K562 (cell line): Measurements from ENCODE around the gene GNAT1. TPM values are rescaled to one million over a fixed set of nuclear protein-coding genes. Genes with fewer than 3 reads are reported as not detected.

Experiments
- ATAC-seq: fragments of 200-7000 bp; cut with Tn5 transposase; 3 replicates; pipeline ENCODE4 v1.9.1; 2020; ENCODE audit warnings: moderate library complexity
- BruUV-seq: library from RNA; stranded (reverse); fragments of 400-500 nt; replicated peaks from 2 replicates; lab custom pipeline; 2021; lab: Mats Ljungman, UMichigan
- CTCF ChIA-PET: fragments of 300-600 bp; formaldehyde crosslinking; extraction: SDS; loops from one replicate; lab custom pipeline; 2021; ENCODE audit warnings: low intra/inter-chr PET ratio; lab: Yijun Ruan, JAX
- POLR2A ChIA-PET: fragments of 300-600, 350-650 bp; sonication (Branson Sonifier 250); formaldehyde crosslinking; extraction: SDS; loops from one replicate; lab custom pipeline; 2021; ENCODE audit warnings: antibody characterized with exemption, inconsistent platforms; lab: Yijun Ruan, JAX
- DNase-seq, 4 experiments: peaks; one replicate each; pipeline versions ENCODE4 v3.0.0 to v3.0.0-alpha.2; 2011 to 2018; ENCODE audit warnings: low spot score in 3 of 4, mixed read lengths in 3 of 4; ENCODE audit errors: extremely low read depth in 1 of 4
- FAIRE-seq: peaks from 2 replicates; lab custom pipeline; 2011; peaks lifted over from hg19 to GRCh38; lab: Jason Lieb, UNC
- H2AFZ ChIP-seq: 2 replicates; pipeline ENCODE4 v1.6.0; 2011; ENCODE audit warnings: low read depth, low read length, control low read depth, inconsistent platforms
- H3K27ac ChIP-seq: fragments of 200-600 bp; 3 replicates; pipeline ENCODE4 v1.8.0; 2011; ENCODE audit warnings: low read depth, mild to moderate bottlenecking, control low read depth, inconsistent platforms, low read length, moderate library complexity, mixed read lengths; ENCODE audit errors: extremely low read depth
- H3K27me3 ChIP-seq, 2 experiments: fragments of 300-600 bp in 1 of 2; 2 replicates in 1 of 2; 3 replicates in 1 of 2; pipeline versions ENCODE4 v1.6.0 to v1.8.0; 2011; ENCODE audit warnings: inconsistent platforms in 2 of 2, low read length in 2 of 2, mild to moderate bottlenecking in 1 of 2, mixed read lengths in 1 of 2, moderate library complexity in 1 of 2; ENCODE audit not compliant: control insufficient read depth in 2 of 2, insufficient read depth in 2 of 2
- H3K36me3 ChIP-seq: fragments of 300-600 bp; 3 replicates; pipeline ENCODE4 v1.8.0; 2011; ENCODE audit warnings: mild to moderate bottlenecking, low read length, inconsistent platforms; ENCODE audit not compliant: control insufficient read depth, insufficient read depth
- H3K4me1 ChIP-seq, 2 experiments: fragments of 200-600 bp in 1 of 2; replicated peaks in 1 of 2; 2 replicates in 1 of 2; 3 replicates in 1 of 2; pipeline versions ENCODE4 v1.5.1 to v1.8.0; 2011; ENCODE audit warnings: inconsistent platforms in 2 of 2, low read length in 2 of 2, mild to moderate bottlenecking in 1 of 2, mixed read lengths in 1 of 2, moderate library complexity in 1 of 2; ENCODE audit not compliant: control insufficient read depth in 2 of 2, insufficient read depth in 2 of 2
- H3K4me2 ChIP-seq: 2 replicates; pipeline ENCODE4 v1.6.1; 2011; ENCODE audit warnings: low read length, control low read depth, inconsistent platforms, mixed read lengths; ENCODE audit not compliant: insufficient read depth
- H3K4me3 ChIP-seq: fragments of 200-600 bp; sonication (generic), shearing (Covaris generic); 2 replicates; pipeline ENCODE4 v1.5.1; 2016; ENCODE audit warnings: control low read depth, inconsistent platforms
- H3K79me2 ChIP-seq: fragments of 200-600 bp; 3 replicates; pipeline ENCODE4 v1.8.0; 2011; ENCODE audit warnings: low read length, inconsistent platforms; ENCODE audit not compliant: control insufficient read depth, insufficient read depth
- H3K9ac ChIP-seq, 2 experiments: 2 replicates each; pipeline versions ENCODE4 v1.6.0 to v1.6.1; 2011; ENCODE audit warnings: low read depth in 2 of 2, low read length in 2 of 2, control low read depth in 1 of 2, inconsistent platforms in 1 of 2, mild to moderate bottlenecking in 1 of 2, mixed read lengths in 1 of 2; ENCODE audit not compliant: insufficient read depth in 1 of 2
- H3K9me1 ChIP-seq: one replicate; pipeline ENCODE4 v1.6.0; 2011; ENCODE audit warnings: inconsistent platforms, mild to moderate bottlenecking, low read length, moderate library complexity; ENCODE audit not compliant: control insufficient read depth, insufficient read depth
- H3K9me3 ChIP-seq: replicated peaks from 2 replicates; pipeline ENCODE4 v1.5.1; 2011; ENCODE audit warnings: low read depth, low read length, inconsistent platforms; ENCODE audit not compliant: control insufficient read depth, insufficient read depth
- H4K20me1 ChIP-seq: replicated peaks from 2 replicates; pipeline ENCODE4 v1.6.1; 2011; ENCODE audit warnings: low read length, inconsistent platforms, mixed read lengths; ENCODE audit not compliant: control insufficient read depth, insufficient read depth
- ARID1B ChIP-seq: fragments of 450-650 bp; IDR thresholded peaks from 2 replicates; pipeline ENCODE4 v1.6.1; 2016; ENCODE audit warnings: antibody characterized with exemption, mild to moderate bottlenecking, inconsistent platforms
- CXXC5 ChIP-seq: fragments of 250-450 bp; sonication (Bioruptor Pico); IDR thresholded peaks from 2 replicates; pipeline ENCODE4 v1.8.0; 2022; ENCODE audit warnings: inconsistent platforms, mild to moderate bottlenecking, moderate library complexity
- ELK1 ChIP-seq: sonication (generic); formaldehyde crosslinking; IDR thresholded peaks from 2 replicates; pipeline ENCODE4 v1.8.1; 2022; ENCODE audit warnings: missing genetic modification reagents
- GTF2E2 ChIP-seq: fragments of 200-800 bp; sonication (Bioruptor generic); IDR thresholded peaks from 2 replicates; pipeline ENCODE4 v1.6.1; 2016; ENCODE audit warnings: missing genetic modification characterization, missing compliant biosample characterization
- HMBOX1 ChIP-seq: sonication (generic); IDR thresholded peaks from 2 replicates; pipeline ENCODE4 v1.6.1; 2016
- SAFB ChIP-seq: fragments of 200-400 bp; formaldehyde crosslinking; IDR thresholded peaks from 2 replicates; pipeline ENCODE4 v1.6.1; 2017; ENCODE audit warnings: low read depth, low read length, borderline replicate concordance
- SLC30A9 ChIP-seq: fragments of 250-450 bp; sonication (Bioruptor Pico); IDR thresholded peaks from 2 replicates; pipeline ENCODE4 v1.8.0; 2022; ENCODE audit warnings: mild to moderate bottlenecking, moderate library complexity
- SMARCA5 ChIP-seq: fragments of 450-650 bp; IDR thresholded peaks from 2 replicates; pipeline ENCODE4 v1.6.1; 2016
- TEAD1 ChIP-seq, 2 experiments: fragments of 450-650 bp in 1 of 2; sonication (generic) in 1 of 2; formaldehyde crosslinking; IDR thresholded peaks; 2 replicates each; pipeline versions ENCODE4 v1.4.0 to v1.8.0; 2020 to 2022; ENCODE audit warnings: mild to moderate bottlenecking in 2 of 2, missing genetic modification reagents in 1 of 2
- ZNF766 ChIP-seq: fragments of 200-800 bp; sonication (Bioruptor generic); conservative IDR thresholded peaks from 2 replicates; pipeline ENCODE4 v1.6.1; 2016; ENCODE audit warnings: missing genetic modification characterization, missing compliant biosample characterization
- WGBS: fragments of 100-300 bp; shearing (Covaris generic); methylation state at CpG from one replicate; pipeline ENCODE4 v1.1.6; 2016; ENCODE audit warnings: low coverage, mixed read lengths; ENCODE audit not compliant: insufficient coverage; ENCODE audit errors: missing lambda C conversion rate; 5-methylcytosine and 5-hydroxymethylcytosine counted together
- in situ Hi-C: fragments of 300-500 bp; cut with MboI; formaldehyde crosslinking; loops from 4 replicates; pipeline ENCODE4 v1.15.0; 2018; ENCODE audit warnings: inconsistent platforms, mixed read lengths
- intact Hi-C: fragments of 100-400 bp; cut with micrococcal nuclease; formaldehyde crosslinking; loops from 2 replicates; pipeline ENCODE4 v1.14.2; 2022
- polyA plus RNA-seq, 8 experiments: library from polyadenylated mRNA; depleted of rRNA in 4 of 8; stranded (reverse) in 5 of 8; unstranded in 3 of 8; fragments of >200 nt; fragmentation: Nextera tagmentation in 2 of 8; fragmentation: Illumina TruSeq in 1 of 8; extraction: Ambion mirVana in 2 of 8; extraction: Trizol in 1 of 8; gene quantifications; 2 replicates each; pipeline versions ENCODE4 v1.2.1 to v1.2.3, GENCODE V29; 2011 to 2014; ENCODE audit warnings: inconsistent platforms in 1 of 8, missing spikeins in 1 of 8
- total RNA-seq, 7 experiments: library from RNA; depleted of rRNA in 6 of 7; stranded (reverse); fragments of >200 nt in 6 of 7; fragmentation: Illumina TruSeq in 2 of 7; extraction: Trizol in 2 of 7; gene quantifications; 2 replicates each; pipeline versions ENCODE4 v1.2.1 to v1.2.3, GENCODE V29; 2011 to 2021; ENCODE audit warnings: low replicate concordance in 1 of 7
- TF ChIP-seq, protein P1 (sequence below): fragments of 250-450 bp; sonication (Bioruptor Pico); IDR thresholded peaks from 2 replicates; pipeline ENCODE4 v1.4.0; 2020
- TF ChIP-seq, protein P2 (sequence below): fragments of 250-450 bp; sonication (Bioruptor Pico); IDR thresholded peaks from 2 replicates; pipeline ENCODE4 v1.6.1; 2021; ENCODE audit warnings: mild to moderate bottlenecking
- TF ChIP-seq, protein P3 (sequence below): fragments of 450-650 bp; IDR thresholded peaks from 2 replicates; pipeline ENCODE4 v1.6.1; 2016; ENCODE audit warnings: mild to moderate bottlenecking

GNAT1 gene
- total and polyA plus RNA-seq, 9 of the 15 experiments (the other 6 are each of a cell fraction or from before 2014, with no cell fraction given): not detected

GRCh38 chr3:50174947-50175524 lies 16.4 kb upstream of the GNAT1 start (continued):
- no peak for TF ChIP-seq HMBOX1
- TF ChIP-seq TEAD1 (CRISPR knock-in tag; IDR thresholded peaks at IDR 0.05): no peak
- TF ChIP-seq SLC30A9: no peak

DNA sequence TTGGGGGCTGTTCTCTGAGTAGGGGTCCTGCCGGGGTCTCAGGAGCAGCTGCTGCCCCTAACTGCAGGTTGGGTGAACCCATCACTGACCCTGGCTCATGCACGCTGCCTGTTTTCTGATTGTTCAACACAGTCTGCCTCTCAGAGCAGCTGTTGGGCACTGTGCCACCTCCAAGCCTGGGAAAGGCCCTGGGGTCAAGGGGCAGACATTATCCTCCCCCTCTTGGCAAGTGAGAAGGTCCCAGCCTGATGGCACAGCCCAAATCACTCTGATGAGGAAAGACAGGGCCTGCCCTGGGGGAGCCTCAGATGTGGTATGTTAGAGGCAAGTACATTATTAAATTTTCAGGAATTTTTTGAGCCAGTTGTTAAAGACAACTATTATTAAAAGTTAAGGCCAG lies 14.1 kb upstream of the GNAT1 start:
- no peak overlapping the region for H3K9ac ChIP-seq
- ChIA-PET POLR2A (no interaction called here), CTCF (no interaction called here)
- intact Hi-C loops: no loop called here
- H3K79me2 ChIP-seq: no peaks in the 10 kb centered on the region
- no TSS peak for BruUV-seq
- ATAC-seq (no peak), FAIRE-seq (no peak), DNase-seq (no peak)
- H3K27ac ChIP-seq: no peak overlapping the region
- no peak overlapping the region for H3K4me2 ChIP-seq
- H3K9me3 ChIP-seq: no peaks in the 10 kb centered on the region
- 39% methylated on average over 2 of the region's 2 CpGs for WGBS
- no peaks in the 10 kb centered on the region for H3K27me3 ChIP-seq
- peaks cover 0 to 18% of the 10 kb centered on the region in 2 experiments; a peak in 3 of 5 replicates for H3K4me1 ChIP-seq
- no peak overlapping the region for H2AFZ ChIP-seq
- in situ Hi-C loops: no loop called here
- no peaks in the 10 kb centered on the region for H3K36me3 ChIP-seq
- no peaks in the 10 kb centered on the region for H4K20me1 ChIP-seq
- TF ChIP-seq SMARCA5 (no peak), ARID1B (no peak), GTF2E2 (no peak), ZNF766 (CRISPR knock-in tag) (no peak), CXXC5 (CRISPR knock-in tag) (no peak), SLC30A9 (no peak), SAFB (no peak), ELK1 (CRISPR knock-in tag) (no peak)
- TF ChIP-seq, protein P1, sequence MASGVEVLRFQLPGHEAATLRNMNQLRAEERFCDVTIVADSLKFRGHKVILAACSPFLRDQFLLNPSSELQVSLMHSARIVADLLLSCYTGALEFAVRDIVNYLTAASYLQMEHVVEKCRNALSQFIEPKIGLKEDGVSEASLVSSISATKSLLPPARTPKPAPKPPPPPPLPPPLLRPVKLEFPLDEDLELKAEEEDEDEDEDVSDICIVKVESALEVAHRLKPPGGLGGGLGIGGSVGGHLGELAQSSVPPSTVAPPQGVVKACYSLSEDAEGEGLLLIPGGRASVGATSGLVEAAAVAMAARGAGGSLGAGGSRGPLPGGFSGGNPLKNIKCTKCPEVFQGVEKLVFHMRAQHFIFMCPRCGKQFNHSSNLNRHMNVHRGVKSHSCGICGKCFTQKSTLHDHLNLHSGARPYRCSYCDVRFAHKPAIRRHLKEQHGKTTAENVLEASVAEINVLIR (CRISPR knock-in tag): no peak
- TF ChIP-seq, protein P2, sequence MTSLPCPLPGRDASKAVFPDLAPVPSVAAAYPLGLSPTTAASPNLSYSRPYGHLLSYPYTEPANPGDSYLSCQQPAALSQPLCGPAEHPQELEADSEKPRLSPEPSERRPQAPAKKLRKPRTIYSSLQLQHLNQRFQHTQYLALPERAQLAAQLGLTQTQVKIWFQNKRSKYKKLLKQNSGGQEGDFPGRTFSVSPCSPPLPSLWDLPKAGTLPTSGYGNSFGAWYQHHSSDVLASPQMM (CRISPR knock-in tag): no peak
- TF ChIP-seq, protein P3, sequence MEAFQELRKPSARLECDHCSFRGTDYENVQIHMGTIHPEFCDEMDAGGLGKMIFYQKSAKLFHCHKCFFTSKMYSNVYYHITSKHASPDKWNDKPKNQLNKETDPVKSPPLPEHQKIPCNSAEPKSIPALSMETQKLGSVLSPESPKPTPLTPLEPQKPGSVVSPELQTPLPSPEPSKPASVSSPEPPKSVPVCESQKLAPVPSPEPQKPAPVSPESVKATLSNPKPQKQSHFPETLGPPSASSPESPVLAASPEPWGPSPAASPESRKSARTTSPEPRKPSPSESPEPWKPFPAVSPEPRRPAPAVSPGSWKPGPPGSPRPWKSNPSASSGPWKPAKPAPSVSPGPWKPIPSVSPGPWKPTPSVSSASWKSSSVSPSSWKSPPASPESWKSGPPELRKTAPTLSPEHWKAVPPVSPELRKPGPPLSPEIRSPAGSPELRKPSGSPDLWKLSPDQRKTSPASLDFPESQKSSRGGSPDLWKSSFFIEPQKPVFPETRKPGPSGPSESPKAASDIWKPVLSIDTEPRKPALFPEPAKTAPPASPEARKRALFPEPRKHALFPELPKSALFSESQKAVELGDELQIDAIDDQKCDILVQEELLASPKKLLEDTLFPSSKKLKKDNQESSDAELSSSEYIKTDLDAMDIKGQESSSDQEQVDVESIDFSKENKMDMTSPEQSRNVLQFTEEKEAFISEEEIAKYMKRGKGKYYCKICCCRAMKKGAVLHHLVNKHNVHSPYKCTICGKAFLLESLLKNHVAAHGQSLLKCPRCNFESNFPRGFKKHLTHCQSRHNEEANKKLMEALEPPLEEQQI: no peak
- H3K4me3 ChIP-seq: no peak overlapping the region
- no peaks in the 10 kb centered on the region for H3K9me1 ChIP-seq
